SK-N-SH (cell line): ENCODE data around the gene AXIN2. TPM values are rescaled to one million over a fixed set of nuclear protein-coding genes. Genes with fewer than 3 reads are reported as not detected.

Experiments used
- CTCF ChIA-PET: fragments of 300-600, 350-600 bp; formaldehyde crosslinking; extraction: SDS; loops from one replicate; lab custom pipeline; 2021; lab: Yijun Ruan, JAX
- POLR2A ChIA-PET: fragments of 350-600 bp; sonication (Branson Sonifier 250); formaldehyde crosslinking; extraction: SDS; loops from one replicate; lab custom pipeline; 2020; ENCODE audit warnings: antibody characterized with exemption, inconsistent platforms; lab: Yijun Ruan, JAX
- DNase-seq: peaks from one replicate; pipeline ENCODE4 v3.0.0; 2012
- H2AFZ ChIP-seq: fragments of 200-600 bp; sonication (generic); 2 replicates; pipeline ENCODE4 v1.8.1; 2016; ENCODE audit warnings: antibody characterized with exemption, mild to moderate bottlenecking, low read depth
- H3F3A ChIP-seq: fragments of 200-600 bp; sonication (generic); replicated peaks from 2 replicates; pipeline ENCODE3; 2016; ENCODE audit warnings: antibody characterized with exemption, mild to moderate bottlenecking; ENCODE audit not compliant: insufficient read depth
- H3K27ac ChIP-seq, 2 experiments: fragments of 200-500 bp in 1 of 2; fragments of 200-600 bp in 1 of 2; sonication (Bioruptor generic) in 1 of 2; sonication (generic), shearing (Covaris generic) in 1 of 2; 2 replicates each; pipeline versions ENCODE4 v1.5.1 to v1.6.1; 2014 to 2016; ENCODE audit warnings: low read depth in 2 of 2, inconsistent platforms in 1 of 2, low read length in 1 of 2, mild to moderate bottlenecking in 1 of 2, mixed read lengths in 1 of 2
- H3K27me3 ChIP-seq: fragments of 200-600 bp; sonication (generic), shearing (Covaris generic); 2 replicates; pipeline ENCODE4 v1.6.1; 2016; ENCODE audit warnings: mixed run types; ENCODE audit not compliant: insufficient read depth
- H3K36me3 ChIP-seq, 2 experiments: fragments of 200-500 bp in 1 of 2; fragments of 200-600 bp in 1 of 2; sonication (Bioruptor generic) in 1 of 2; sonication (generic) in 1 of 2; replicated peaks in 1 of 2; 2 replicates each; pipeline versions ENCODE3 to v1.5.1; 2014 to 2016; ENCODE audit warnings: low read length in 1 of 2, mild to moderate bottlenecking in 1 of 2; ENCODE audit not compliant: insufficient read depth in 2 of 2, control insufficient read depth in 1 of 2
- H3K4me1 ChIP-seq, 2 experiments: fragments of 200-500 bp in 1 of 2; fragments of 200-600 bp in 1 of 2; sonication (Bioruptor generic) in 1 of 2; sonication (generic), shearing (Covaris generic) in 1 of 2; 2 replicates each; pipeline versions ENCODE4 v1.5.1 to v1.6.1; 2014 to 2016; ENCODE audit warnings: low read depth in 1 of 2, low read length in 1 of 2, mixed run types in 1 of 2; ENCODE audit not compliant: insufficient read depth in 2 of 2, control insufficient read depth in 1 of 2
- H3K4me2 ChIP-seq: fragments of 200-600 bp; sonication (generic), shearing (Covaris generic); 2 replicates; pipeline ENCODE4 v1.6.1; 2017; ENCODE audit warnings: mixed run types
- H3K4me3 ChIP-seq, 2 experiments: fragments of 200-500 bp in 1 of 2; fragments of 200-600 bp in 1 of 2; sonication (Bioruptor generic) in 1 of 2; sonication (generic), shearing (Covaris generic) in 1 of 2; 2 replicates each; pipeline versions ENCODE4 v1.5.1 to v1.8.1; 2014 to 2016; ENCODE audit warnings: low read depth in 2 of 2, inconsistent platforms in 1 of 2, low read length in 1 of 2, mild to moderate bottlenecking in 1 of 2, mixed read lengths in 1 of 2, moderate library complexity in 1 of 2
- H3K79me2 ChIP-seq: fragments of 200-600 bp; sonication (generic); 2 replicates; pipeline ENCODE4 v1.8.1; 2017; ENCODE audit warnings: mild to moderate bottlenecking; ENCODE audit not compliant: insufficient read depth
- H3K9ac ChIP-seq: fragments of 200-600 bp; sonication (generic); 2 replicates; pipeline ENCODE4 v1.6.1; 2017; ENCODE audit warnings: mixed run types
- H3K9me2 ChIP-seq: fragments of 200-600 bp; sonication (generic); 2 replicates; pipeline ENCODE4 v1.6.1; 2017; ENCODE audit warnings: mixed run types
- H3K9me3 ChIP-seq: fragments of 200-600 bp; sonication (generic); 2 replicates; pipeline ENCODE4 v1.6.1; 2017; ENCODE audit warnings: mixed run types, mild to moderate bottlenecking, moderate library complexity
- H4K20me1 ChIP-seq: fragments of 200-600 bp; sonication (generic); 2 replicates; pipeline ENCODE4 v1.6.1; 2017; ENCODE audit warnings: mild to moderate bottlenecking, mixed run types; ENCODE audit not compliant: insufficient read depth
- ELF1 ChIP-seq: IDR thresholded peaks from 2 replicates; pipeline ENCODE4 v1.4.0; 2012
- EP300 ChIP-seq, 2 experiments: IDR thresholded peaks; 2 replicates each; pipeline versions ENCODE4 v1.4.0 to v1.6.1; 2012; ENCODE audit warnings: borderline replicate concordance in 1 of 2, low read depth in 1 of 2, low read length in 1 of 2
- FOSL2 ChIP-seq: IDR thresholded peaks from 2 replicates; pipeline ENCODE4 v1.4.0; 2012; ENCODE audit warnings: low read depth, mild to moderate bottlenecking, moderate library complexity, borderline replicate concordance
- FOXM1 ChIP-seq: IDR thresholded peaks from 2 replicates; pipeline ENCODE4 v1.4.0; 2012; ENCODE audit warnings: low read depth, mild to moderate bottlenecking
- MEF2A ChIP-seq: IDR thresholded peaks from 2 replicates; pipeline ENCODE4 v1.4.0; 2012; ENCODE audit warnings: low read depth, borderline replicate concordance
- NRF1 ChIP-seq: IDR thresholded peaks from 2 replicates; pipeline ENCODE4 v1.6.1; 2012; ENCODE audit warnings: low read depth, mild to moderate bottlenecking, low read length
- RFX5 ChIP-seq: IDR thresholded peaks from 2 replicates; pipeline ENCODE4 v1.6.1; 2012; ENCODE audit warnings: mild to moderate bottlenecking, improper control_type of control experiment, low read length
- SMC3 ChIP-seq: IDR thresholded peaks from 2 replicates; pipeline ENCODE4 v1.6.1; 2012; ENCODE audit warnings: low read depth, low read length, improper control_type of control experiment
- TAF1 ChIP-seq: IDR thresholded peaks from 2 replicates; pipeline ENCODE4 v1.6.1; 2012; ENCODE audit warnings: low read depth, mild to moderate bottlenecking, low read length, moderate library complexity, borderline replicate concordance
- TEAD4 ChIP-seq: IDR thresholded peaks from 2 replicates; pipeline ENCODE4 v1.4.0; 2012; ENCODE audit warnings: mild to moderate bottlenecking, borderline replicate concordance; ENCODE audit not compliant: insufficient read depth
- USF2 ChIP-seq: fragments of 150-350 bp; IDR thresholded peaks from 2 replicates; pipeline ENCODE4 v1.6.1; 2017; ENCODE audit warnings: antibody characterized with exemption, low read length, low read depth, borderline replicate concordance
- YY1 ChIP-seq: IDR thresholded peaks from 2 replicates; pipeline ENCODE4 v1.4.0; 2012; ENCODE audit warnings: low read depth, mild to moderate bottlenecking
- ZBTB33 ChIP-seq: IDR thresholded peaks from 2 replicates; pipeline ENCODE4 v1.4.0; 2012; ENCODE audit warnings: low read depth, borderline replicate concordance
- WGBS: methylation state at CpG from one replicate; pipeline ENCODE4 v1.1.6; 2017; ENCODE audit warnings: low lambda C conversion rate; 5-methylcytosine and 5-hydroxymethylcytosine counted together
- polyA plus RNA-seq, 3 experiments: library from polyadenylated mRNA; depleted of rRNA; stranded (reverse); fragments of >200 nt; gene quantifications; 2 replicates each; pipeline ENCODE4 v1.2.3, GENCODE V29; 2012
- TF ChIP-seq, protein P1 (sequence below): fragments of 150-350 bp; IDR thresholded peaks from 2 replicates; pipeline ENCODE4 v1.6.1; 2016; ENCODE audit warnings: mild to moderate bottlenecking, low read depth, low read length

AXIN2 gene
- polyA plus RNA-seq, 1 of the 3 experiments (the other 2 are of a cell fraction), result 8.3 TPM

- TF ChIP-seq USF2 (no peak), FOSL2 (no peak), MEF2A (no peak), ZBTB33 (no peak), SMC3 (no peak), NRF1 (no peak)
- TF ChIP-seq, protein P1, sequence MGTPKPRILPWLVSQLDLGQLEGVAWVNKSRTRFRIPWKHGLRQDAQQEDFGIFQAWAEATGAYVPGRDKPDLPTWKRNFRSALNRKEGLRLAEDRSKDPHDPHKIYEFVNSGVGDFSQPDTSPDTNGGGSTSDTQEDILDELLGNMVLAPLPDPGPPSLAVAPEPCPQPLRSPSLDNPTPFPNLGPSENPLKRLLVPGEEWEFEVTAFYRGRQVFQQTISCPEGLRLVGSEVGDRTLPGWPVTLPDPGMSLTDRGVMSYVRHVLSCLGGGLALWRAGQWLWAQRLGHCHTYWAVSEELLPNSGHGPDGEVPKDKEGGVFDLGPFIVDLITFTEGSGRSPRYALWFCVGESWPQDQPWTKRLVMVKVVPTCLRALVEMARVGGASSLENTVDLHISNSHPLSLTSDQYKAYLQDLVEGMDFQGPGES, result no peak
Observed at GRCh38 chr17:65531256-65532100, 30.0 kb downstream of the AXIN2 start (continued).

- 90% methylated on average over 10 of the region's 10 CpGs for WGBS
- ChIA-PET CTCF (interaction anchor here (0.7 to 2.2 kb wide), 12 partner anchors 10 to 906 kb away, joined by 3 to 7 read pairs (median 3); no protein-coding TSS in a partner anchor), POLR2A (interaction anchor here (0.6 to 0.9 kb wide), 2 partner anchors 9 to 28 kb away, joined by 3 to 5 read pairs; no protein-coding TSS in a partner anchor)
- H3K79me2 ChIP-seq, result no peaks in the 10 kb centered on the region
- peaks cover 0 to 34% of the 10 kb centered on the region in 2 experiments; a peak in 2 of 4 replicates for H3K4me1 ChIP-seq
- H4K20me1 ChIP-seq, result no peaks in the 10 kb centered on the region
- no peak for TF ChIP-seq FOXM1
- TF ChIP-seq TAF1, result no peak
- no peak for TF ChIP-seq ZBTB33
- no peak for TF ChIP-seq YY1
- TF ChIP-seq TEAD4, result no peak
- TF ChIP-seq ELF1, result no peak
- no peak for TF ChIP-seq EP300 (IDR thresholded peaks at IDR 0.05; ENCODE audit: borderline replicate concordance in 1 of 2, low read depth in 1 of 2, low read length in 1 of 2)
- no peak for TF ChIP-seq RFX5
- H3K4me2 ChIP-seq, result no peak overlapping the region
- no peaks in the 10 kb centered on the region for H3K27me3 ChIP-seq
- no peaks in the 10 kb centered on the region for H3F3A ChIP-seq
- H3K9ac ChIP-seq, result no peak overlapping the region
- peaks cover 30 to 60% of the 10 kb centered on the region in 2 experiments for H3K36me3 ChIP-seq
- H3K4me3 ChIP-seq, result no peak overlapping the region
- H3K27ac ChIP-seq, result peak overlapping the region in 1 of 2 experiments; percentile 91; a peak in 2 of 4 replicates
- peak; percentile 48 for DNase-seq
- no peaks in the 10 kb centered on the region for H3K9me2 ChIP-seq
- H2AFZ ChIP-seq, result no peak overlapping the region
- no peaks in the 10 kb centered on the region for H3K9me3 ChIP-seq
Observed at GRCh38 chr17:65530523-65531255, 30.8 kb downstream of the AXIN2 start.
